DMS79 treated with DMSO at 0.1 percent for 48 hours (cell line): ENCODE measurements around the gene TSC1.
"Not testable (repeated sequence)": the region's sequence is repeated elsewhere in the genome, so short reads cannot be mapped to it uniquely, and the experiment has no call there.

ENCODE experiments used
- DNase-seq: peaks from one replicate; lab custom pipeline; 2025; lab: John Stamatoyannopoulos, UW

TSC1 gene

DNA sequence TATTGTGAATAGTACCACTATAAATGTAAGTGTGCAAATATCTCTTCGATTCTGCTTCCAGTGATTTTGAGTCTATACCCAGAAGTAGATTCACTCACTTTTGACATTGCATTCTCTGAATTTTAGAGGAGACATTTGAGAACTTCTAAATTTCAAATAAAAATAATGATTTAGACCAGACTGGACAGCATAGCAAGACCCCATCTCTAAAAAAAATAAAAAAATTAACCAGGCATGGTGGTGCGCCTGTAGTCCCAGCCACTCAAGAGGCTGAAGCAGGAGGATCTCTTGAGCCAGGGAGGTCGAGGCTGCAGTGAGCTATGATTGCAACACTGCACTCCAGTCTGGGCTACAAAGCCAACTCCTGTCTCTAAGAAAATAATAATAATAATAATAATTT is 32.2 kb upstream of the TSC1 start:
- DNase-seq, result no peak

DNA sequence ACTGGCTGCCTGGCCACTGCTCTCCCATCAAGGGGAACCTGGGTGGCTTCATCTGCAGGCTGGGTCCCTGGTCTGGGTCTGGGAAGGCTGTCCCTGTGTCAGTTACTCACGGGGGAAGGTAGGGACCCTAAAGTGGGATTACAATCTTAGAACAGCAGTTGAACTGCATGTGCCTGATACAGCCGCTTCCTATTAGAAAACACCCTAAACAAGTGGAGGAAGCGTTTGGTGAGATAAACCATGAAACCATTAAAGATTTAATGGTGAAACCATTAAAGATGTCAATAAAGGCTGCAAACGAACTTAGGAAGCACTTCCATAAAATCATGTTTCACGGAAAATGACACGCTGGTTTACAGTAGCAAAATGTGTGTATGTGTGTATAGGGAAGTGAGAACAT is 31.5 kb upstream of the TSC1 start:
- no peak for DNase-seq

DNA sequence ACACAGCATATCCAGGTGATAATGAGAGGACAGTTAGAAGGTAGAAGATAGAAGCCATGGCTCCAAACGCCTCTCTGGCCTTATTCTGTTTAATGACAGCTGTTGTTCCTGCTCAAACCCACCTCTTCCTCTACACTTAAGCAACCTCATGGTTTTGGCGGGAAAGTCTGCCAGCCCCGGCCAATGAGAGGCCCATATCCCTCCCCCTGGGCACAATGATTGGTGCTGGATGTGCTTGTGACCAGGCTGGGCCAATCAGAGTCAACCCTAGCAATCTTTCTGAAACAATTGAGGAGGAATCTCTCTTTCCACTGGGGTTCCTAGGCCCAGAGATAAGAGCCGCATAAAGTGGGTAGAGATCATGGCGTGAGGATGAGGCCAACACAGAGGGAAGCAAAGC is 29.3 kb upstream of the TSC1 start:
- no peak for DNase-seq

DNA sequence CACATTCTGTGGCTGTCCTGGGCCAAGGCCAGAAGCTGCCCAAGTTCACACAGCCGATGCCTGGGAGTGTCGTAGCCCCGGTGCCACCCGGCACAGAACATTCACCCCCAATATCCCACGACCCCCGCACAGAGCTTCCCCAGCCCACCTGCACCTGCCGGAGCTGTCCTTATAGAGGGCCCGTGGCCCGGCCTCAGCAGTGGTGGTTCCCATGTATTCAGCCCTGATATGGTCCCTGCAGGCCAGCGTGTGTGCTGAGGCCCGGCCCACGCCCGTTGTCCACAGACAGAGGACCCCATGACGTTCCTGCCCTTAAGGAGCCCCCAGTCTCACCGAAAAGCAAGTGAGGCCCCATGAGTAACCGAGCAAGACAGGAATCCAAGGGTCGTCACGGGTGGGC is 28.8 kb upstream of the TSC1 start:
- DNase-seq, result no peak

DNA sequence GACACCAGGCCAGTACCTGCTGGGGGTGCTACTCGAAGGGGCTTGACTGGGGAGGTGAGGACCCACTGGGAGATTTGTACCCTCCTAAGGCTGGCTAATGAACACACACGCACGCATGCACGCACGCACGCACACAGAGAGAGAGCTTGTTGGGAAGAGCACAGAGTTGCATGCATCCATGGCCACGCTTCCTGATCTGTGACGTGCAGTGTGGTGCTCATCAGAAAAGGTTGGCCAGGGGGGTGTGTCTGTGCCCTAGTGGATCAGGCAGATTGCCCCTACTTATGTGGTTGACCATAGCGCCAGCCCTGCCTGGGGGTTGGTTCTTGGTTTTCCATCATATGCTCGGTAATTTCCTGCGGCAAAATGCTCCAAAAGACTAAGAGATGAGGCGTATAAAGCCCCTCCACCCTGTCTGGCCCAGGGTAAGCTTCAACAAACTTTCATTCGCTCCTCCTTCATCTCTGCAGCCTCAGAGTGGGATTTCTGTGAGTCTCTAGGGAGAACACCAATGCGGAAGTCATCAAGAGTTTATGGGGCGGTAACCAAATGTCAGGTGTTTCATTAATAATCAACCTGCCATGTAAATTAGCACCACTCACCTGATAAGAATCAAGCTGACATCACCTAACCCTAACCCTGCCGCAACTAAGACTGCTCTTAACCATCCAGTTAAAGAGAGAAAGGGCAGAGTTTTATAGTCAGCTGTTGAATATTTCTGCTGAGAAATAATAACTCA is 26.1 kb upstream of the TSC1 start:
- peak; percentile 80 for DNase-seq

DNA sequence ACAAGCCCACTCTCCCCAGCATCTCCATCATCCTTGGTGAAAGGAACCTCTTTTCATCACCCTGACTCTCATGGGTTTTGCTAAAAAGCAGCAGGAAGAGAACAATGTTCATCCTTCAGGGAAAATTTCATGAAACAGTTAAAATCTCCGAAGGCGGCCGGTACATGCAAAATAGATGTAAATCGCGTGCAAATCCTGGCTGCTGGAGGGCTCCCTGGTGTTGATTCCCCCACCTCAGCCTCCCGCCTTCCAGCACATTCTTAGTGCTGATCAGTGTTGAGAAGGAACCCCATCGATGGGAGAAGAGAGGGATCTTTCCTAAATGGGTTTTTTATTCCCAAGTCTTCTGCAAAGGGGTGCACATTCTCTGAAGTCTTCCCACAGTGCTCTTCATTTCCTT is 25.4 kb upstream of the TSC1 start:
- no peak for DNase-seq

DNA sequence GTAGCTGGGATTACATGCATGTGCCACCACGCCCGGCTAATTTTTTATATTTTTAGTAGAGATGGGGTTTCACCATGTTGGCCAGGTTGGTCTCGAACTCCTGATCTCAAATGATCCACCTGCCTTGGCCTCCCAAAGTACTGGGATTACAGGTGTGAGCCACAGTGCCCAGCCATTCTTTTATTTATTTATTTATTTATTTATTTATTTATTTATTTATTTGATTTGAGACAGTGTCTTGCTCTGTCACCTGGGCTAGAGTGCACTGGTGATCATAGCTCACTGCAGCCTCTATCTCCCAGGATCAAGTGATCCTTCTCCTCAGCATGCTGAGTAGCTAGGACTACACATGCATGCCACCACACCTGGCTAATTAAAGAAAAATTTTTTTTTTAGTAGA is 23.5 kb upstream of the TSC1 start:
- DNase-seq, result not testable (repeated sequence)

DNA sequence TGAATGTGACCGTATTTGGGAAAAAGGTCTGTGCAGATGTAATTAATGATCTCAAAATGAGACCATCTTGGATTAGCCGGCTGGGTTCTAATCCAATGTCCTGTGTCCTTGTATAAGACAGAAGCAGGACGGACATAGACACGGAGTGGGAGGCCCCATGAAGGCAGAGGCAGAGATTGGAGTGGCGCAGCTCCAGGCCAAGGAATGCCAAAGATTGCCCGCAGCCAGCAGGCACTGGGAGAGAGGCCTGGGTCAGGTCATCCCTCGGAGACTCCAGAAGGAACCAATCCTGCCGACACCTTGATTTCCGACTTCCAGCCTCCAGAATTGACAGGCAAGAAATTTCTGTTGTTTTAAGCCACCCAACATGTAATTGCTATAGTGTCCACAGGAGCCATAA is 21.1 kb upstream of the TSC1 start:
- no peak for DNase-seq

DNA sequence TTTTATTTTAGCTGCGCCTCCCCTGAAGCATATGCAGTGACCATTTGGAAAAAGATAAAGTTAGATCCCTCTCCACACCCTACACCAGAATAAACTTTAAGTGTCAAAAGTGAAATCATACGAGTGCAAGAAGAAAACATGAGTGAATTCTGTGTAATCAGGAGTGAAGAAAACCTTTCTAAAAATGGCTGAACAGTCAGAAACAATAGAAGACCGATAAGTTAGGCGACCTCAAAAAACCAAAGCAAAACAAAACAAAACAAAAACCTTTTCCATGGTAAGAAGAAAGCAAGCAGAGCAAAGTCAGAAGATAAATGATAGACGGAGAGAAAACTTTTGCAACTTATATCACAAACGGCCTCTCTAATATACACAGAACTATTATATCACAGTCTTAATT is 16.6 kb upstream of the TSC1 start:
- DNase-seq, result no peak

DNA sequence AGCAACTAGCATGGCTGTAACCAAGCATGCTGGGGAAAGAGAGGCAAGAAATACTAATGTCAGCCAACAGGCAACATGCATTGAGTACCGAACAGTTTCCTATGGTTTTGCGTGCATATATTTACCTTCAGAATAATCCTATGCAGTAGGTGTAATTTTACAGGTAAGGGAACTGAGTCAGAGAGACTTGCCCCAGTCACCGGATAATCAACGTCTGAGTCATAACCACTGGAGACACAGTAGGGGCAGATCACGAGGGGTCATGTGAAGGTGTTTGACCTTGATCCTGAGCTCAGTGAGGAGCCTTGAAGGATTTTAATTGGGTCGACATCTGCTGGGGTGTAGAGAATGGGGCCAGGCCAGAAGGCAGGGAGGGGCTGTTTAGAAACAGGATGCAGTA is 13.4 kb upstream of the TSC1 start:
- DNase-seq, result no peak

DNA sequence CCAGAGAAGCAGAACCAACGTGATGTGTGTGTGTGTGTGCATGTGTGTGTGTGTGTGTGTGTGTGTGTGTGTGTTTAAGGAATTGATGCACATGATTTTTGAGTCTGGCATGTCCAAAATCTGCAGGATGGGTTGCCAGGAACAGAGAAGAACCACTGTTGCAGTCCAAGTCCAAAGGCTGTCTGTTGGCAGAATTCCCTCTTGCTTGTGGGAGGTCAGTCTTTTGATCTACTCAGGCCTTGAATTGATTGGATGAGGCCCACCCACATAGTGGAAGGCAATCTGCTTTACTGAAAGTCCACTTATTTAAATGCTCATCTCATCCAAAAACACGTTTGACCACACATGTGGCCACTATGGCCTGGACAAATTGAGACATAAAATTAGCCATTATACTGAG is 11.4 kb upstream of the TSC1 start:
- no peak for DNase-seq

DNA sequence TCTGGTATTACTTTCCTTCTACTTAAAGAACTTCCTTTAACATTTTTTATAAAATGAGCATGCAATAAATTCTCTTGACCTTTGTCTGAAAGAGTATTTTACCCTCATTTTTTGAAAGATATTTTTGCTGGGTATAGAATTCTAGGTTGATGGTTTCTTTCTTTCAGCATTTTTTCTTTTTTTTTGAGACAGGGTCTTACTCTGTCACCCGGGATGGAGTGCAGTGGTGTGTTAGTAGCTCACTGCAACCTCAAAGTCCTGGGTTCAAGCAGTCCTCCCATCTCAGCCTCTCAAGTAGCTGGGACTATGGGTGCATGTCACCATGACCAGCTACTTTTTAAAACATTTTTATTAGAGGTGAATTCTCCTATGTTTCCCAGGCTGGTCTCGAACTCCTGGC is 10.7 kb upstream of the TSC1 start:
- no peak for DNase-seq

DNA sequence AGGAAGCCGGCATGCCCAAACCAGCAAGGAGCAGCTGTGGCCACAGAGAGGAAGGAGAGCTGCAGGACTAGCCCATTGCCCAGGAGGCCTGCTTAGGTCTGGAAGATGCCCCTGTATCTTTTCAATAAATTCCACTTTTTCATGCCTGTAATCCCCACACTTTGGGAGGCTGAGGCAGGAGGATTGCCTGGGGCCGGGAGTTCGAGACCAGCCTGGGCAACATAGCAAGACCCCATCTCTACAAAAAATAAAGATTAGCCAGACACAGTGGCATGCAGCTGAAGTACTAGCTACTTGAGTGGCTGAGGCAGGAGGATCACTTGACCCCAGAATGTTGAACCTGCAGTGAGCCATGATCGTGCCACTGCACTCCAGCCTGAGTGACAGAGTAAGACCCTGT is 5.3 kb upstream of the TSC1 start:
- DNase-seq, result no peak

DNA sequence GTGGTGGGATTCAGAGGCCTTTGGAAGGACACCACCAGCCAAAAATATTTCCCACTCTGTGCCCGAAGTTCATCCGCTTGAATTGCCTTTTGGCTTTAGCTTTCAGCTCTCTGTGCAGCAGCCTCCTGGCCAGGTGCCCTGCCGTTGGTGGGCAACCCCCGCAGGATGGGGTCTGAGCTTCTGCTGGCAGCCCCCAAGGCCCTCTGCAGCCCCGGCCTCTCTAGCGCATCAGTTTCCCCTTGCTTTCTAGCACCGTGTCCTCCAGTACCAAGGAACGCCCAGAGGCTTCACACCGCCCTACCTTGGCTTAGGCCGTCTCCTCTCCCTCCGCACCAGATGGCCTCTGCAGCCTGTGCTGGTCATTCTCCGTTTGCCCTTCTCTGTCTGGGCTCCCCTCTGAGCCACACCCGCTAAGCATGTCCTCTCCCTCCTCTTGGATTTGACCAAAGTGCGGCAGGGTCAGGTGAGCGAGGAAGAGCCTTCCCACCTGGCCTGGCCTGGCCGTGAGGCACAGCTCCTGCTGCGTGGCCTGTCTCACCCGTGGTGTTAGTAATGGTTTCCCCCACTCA is 4.2 kb upstream of the TSC1 start:
- no peak for DNase-seq

DNA sequence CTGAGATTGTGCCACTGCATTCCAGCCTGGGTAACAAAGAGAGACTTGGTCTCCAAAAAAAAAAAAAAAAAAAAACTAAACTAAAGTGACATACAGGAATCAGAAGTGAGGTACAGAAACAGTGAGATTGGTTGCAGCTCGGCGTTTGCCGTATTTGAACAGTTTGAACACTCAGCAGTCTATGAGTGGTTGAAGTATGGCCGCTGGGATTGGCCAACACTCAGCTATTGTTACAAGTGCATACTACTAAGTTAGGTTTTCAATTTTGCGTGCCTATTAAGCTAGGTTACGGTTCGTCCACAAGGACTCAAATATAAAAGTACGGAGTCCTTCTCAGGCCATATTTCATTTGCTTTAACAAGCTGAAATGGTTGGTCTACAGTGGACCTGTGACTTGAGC is 3.3 kb upstream of the TSC1 start:
- DNase-seq, result peak; percentile 27

DNA sequence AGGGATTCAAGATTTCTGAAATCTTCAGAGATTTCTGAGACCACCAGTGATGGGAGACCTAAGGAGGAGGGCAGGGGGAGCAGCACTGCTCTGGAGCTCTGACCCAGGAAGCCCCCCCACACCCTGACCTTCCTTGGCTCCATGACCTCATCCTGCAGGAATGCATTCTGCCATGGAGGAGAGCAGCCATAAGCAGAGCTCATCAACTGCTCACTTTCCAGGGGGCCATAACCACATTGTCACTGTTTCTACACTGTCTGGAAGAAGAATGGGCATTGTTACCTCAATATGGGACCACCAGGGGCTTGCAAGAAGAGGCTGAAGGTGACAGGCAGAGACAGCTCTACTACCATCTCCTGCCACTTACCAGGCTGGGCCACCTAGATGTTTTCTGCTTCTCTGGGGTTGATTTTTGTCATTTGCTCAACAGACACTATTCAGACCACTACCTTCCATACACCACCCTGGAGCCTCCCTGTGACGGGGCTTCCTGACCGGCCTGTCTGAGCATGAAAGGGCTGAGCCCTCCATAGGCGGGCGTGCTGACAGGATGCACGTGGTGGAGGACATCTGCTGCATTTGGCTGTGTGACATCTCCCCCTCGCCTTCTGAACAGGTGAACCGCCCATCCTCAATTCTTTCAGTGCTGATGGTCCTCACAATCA is 2.3 kb upstream of the TSC1 start:
- no peak for DNase-seq

DNA sequence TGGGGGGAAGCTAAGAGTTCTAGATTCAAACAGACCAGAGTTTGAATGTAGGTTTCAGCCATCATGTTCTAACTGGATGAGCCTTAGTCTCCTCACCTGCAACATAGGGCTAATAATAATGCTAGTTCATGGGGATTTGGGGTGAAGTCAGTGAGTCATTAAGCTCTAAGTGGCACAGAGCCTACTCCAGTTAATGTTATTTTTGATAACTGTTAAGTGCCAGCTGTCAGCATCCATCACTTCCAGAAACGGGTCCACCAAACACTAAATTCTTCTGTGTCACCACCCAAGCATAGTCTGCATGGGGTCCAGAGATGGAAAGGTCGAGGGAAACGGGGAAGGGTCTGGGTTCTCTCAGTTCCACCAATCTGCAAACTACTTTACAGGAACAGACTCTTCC is 1.8 kb upstream of the TSC1 start:
- no peak for DNase-seq

DNA sequence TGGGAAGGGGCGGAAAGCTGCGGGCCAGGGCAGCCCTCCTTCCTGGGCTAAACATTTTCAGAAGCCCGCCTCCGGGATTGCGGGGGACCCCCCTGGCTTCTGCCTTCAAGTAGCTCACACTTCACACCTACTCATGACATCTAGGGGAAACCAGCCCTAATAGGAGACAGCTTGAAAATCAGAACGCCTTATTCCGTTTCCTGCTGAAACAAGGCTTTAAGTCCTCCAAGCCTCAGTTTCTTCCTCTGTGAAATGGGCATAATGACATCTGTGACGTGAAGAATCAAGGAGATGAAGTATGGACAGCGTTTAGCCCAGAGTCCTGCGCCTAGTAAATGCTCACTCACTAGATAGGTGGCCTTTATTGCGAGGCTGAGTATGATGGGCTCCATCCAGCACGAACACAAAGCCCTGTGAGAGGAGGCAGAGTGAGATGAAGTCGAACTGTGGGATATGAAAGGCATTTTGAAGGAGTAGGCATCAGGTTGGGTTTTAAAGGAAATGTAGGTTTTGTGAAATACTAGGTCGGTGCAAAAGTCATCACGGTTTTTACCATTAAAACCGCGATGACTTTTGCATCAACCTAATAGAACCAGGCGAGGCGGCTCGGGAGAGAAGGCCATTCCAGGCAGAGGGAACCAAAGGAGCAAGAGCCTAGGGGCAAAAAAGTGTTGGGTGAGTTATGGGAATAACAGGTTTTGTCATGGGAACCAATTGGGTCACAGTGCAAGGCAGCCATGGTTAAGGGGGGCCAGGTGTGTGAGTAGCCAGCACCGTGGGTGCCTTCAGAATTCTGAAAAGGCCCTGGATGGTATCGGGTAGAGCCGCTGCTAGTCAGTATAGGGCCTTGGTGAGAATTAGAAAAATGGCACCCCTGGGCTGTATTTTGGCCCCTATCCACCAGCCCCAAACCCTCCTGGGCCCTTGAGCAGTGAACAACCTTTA is 1.0 kb upstream of the TSC1 start:
- no peak for DNase-seq

DNA sequence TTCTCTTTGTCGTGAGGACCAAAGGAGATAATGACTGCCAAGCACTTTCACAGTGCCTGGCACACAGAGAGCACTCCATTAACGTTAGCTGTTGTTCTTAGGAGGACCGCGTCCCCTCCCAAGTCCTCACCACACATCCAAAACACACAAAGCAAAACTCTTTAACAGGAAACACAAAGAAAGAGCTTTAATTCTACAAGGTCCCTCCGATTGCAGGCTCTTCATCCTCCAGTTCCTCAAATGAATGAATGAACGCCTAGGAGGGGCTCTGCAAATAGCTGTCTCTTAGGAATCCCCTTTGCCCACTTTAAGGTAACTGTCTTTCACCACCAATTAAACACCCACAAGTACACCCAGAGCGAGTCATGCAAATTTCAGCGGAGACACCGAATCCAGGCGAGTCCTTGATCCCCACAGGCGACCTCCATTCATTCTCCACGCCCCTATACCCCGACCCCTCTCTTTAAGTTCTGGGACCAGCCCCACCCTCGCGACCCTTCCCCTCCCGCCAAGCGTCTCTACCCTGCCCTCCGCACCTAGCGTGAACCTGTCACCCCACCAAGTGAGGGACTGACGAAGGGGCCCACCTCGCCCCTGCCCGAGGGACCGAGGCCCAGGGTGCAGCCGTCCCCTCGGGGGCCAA is 644 bp downstream of the TSC1 start:
- DNase-seq, result peak; percentile 7

DNA sequence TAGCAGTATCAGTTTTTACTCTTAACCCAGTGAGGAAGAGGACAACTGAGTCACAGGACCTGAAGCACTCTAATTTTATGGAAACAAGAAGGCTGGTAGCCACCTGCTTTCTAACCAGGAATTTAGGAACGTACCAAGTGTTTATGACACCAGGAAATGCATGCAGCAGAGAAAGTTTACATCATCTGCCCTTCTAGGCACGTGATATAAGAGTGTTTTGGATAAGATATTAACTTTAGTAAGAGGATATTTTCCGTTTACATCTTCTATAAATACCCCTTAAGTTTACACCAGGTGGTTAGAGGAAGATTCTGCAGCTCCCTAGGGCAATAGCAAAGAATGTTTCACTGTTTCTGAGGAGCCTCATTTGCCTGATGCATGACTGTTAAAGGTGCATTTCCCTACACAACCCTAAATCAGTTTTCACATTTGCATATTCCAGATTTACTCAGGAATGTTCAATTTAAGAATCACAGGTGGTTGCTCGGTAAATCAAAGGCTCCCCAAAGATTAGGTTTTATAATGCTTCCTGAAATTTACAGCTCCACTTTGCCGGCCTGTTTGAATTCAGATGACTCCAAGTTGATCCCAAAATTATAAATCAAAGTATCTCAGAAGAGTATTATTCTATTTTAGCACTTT is 1.8 kb downstream of the TSC1 start:
- DNase-seq, result no peak

DNA sequence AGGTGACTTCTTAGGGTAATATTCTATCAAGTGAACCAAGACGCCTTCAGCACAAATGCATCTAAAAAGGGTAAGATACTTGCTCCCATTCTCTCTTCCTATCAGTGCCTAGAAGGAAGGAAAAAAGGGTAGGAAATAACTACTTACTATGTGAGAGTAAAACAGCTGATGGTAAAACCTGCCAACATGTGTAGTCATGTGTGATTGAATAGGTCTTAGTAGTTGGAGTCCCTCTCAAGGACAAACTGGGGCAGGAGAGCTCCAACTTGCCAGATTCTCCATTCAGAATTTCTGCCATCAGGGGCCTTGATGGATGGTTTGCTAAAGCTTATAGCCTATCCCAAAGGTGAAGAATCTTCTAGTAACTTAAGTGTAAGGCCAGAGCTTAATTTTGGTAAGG is 5.2 kb downstream of the TSC1 start:
- DNase-seq, result no peak

DNA sequence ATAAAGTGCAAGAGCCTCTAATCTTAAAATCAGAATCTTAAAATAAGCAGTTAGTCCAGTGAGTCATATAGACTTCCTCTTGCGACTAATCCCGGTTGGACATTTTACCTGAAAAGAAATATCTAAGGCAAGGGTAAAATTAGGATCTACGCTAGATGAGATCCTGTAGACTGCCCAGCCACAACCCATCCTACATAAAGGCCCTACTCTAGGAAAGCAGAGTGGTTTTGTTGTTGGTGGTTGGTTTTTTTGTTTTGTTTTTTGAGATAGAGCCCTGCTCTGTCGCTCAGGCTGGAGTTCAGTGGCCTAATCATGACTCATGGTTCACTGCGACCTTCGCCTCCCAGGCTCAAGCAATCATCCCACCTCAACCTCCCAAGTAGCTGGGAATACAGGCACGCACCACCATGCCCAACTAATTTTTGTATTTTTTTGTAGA is 6.9 kb downstream of the TSC1 start:
- no peak for DNase-seq
